Uterus (tissue), 2 donors: ENCODE data around the gene DOCK1.

ENCODE experiments used
- POLR2A ChIP-seq, 2 donors: fragments of 450-650 bp; IDR thresholded peaks; one replicate each; pipeline ENCODE4 v1.6.1; 2016; ENCODE audit warnings: antibody characterized with exemption in 2 of 2, mild to moderate bottlenecking in 1 of 2, moderate library complexity in 1 of 2
- TF ChIP-seq, protein P1 (sequence below), 4 experiments: fragments of 200-600 bp in 2 of 4; fragments of 450-650 bp in 2 of 4; sonication (generic) in 2 of 4; IDR thresholded peaks; one replicate each; pipeline ENCODE4 v1.5.1; 2016 to 2019; ENCODE audit warnings: antibody characterized with exemption in 4 of 4, mild to moderate bottlenecking in 2 of 4, moderate library complexity in 1 of 4

DNA sequence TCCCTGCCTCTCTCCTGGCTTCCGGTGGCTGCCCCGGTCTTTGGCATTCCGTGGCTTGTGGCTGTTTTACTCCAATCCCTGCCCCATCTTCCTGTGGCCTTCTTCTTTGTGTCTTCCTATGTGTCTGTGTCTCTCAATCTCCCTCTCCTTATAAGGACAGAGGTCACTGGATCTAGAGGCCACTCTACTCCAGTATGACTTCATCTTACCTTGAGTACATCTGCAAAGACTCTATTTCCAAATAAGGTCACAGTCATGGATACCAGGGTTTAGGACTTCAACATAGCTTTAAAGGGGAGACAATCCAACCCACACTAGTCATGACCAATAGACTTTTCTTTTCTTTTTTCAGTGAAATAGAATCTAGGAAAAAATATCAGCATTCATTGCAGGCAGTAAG is 444.5 kb downstream of the DOCK1 start:
- no peak for TF ChIP-seq POLR2A (IDR thresholded peaks at IDR 0.05)
- TF ChIP-seq, protein P1, sequence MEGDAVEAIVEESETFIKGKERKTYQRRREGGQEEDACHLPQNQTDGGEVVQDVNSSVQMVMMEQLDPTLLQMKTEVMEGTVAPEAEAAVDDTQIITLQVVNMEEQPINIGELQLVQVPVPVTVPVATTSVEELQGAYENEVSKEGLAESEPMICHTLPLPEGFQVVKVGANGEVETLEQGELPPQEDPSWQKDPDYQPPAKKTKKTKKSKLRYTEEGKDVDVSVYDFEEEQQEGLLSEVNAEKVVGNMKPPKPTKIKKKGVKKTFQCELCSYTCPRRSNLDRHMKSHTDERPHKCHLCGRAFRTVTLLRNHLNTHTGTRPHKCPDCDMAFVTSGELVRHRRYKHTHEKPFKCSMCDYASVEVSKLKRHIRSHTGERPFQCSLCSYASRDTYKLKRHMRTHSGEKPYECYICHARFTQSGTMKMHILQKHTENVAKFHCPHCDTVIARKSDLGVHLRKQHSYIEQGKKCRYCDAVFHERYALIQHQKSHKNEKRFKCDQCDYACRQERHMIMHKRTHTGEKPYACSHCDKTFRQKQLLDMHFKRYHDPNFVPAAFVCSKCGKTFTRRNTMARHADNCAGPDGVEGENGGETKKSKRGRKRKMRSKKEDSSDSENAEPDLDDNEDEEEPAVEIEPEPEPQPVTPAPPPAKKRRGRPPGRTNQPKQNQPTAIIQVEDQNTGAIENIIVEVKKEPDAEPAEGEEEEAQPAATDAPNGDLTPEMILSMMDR (IDR thresholded peaks at IDR 0.05): no peak
